Caco-2 (cell line): ENCODE results near the gene RTKN. TPM values are rescaled to one million over a fixed set of nuclear protein-coding genes. Genes with fewer than 3 reads are reported as not detected.
"Not testable (repeated sequence)": the region's sequence is repeated elsewhere in the genome, so short reads cannot be mapped to it uniquely, and the experiment has no call there.

Experiments
- BruUV-seq: library from RNA; stranded (reverse); fragments of 400-500 nt; replicated peaks from 2 replicates; lab custom pipeline; 2021; lab: Mats Ljungman, UMichigan
- CTCF ChIA-PET: fragments of 300-600 bp; sonication (Branson Sonifier 250); formaldehyde crosslinking; loops from one replicate; lab custom pipeline; 2022; ENCODE audit warnings: antibody characterized with exemption; lab: Charles Lee
- POLR2A ChIA-PET: fragments of 300-600 bp; sonication (Branson Sonifier 250); formaldehyde crosslinking; loops from one replicate; lab custom pipeline; 2022; ENCODE audit warnings: antibody characterized with exemption; lab: Charles Lee
- DNase-seq, 2 experiments: peaks; one replicate each; pipeline versions ENCODE4 v3.0.0 to v3.0.0-alpha.2; 2020 to 2022
- H3K27me3 ChIP-seq: replicated peaks from 2 replicates; pipeline ENCODE4 v1.6.0; 2011; ENCODE audit warnings: low read length; ENCODE audit not compliant: control insufficient read depth, insufficient read depth
- H3K36me3 ChIP-seq: 2 replicates; pipeline ENCODE4 v1.5.1; 2011; ENCODE audit warnings: low read length; ENCODE audit not compliant: control insufficient read depth, insufficient read depth
- H3K4me1 ChIP-seq: fragments of 250-450 bp; sonication (Bioruptor Pico); 2 replicates; pipeline ENCODE4 v1.5.1; 2020; ENCODE audit warnings: mild to moderate bottlenecking
- H3K4me3 ChIP-seq: 2 replicates; pipeline ENCODE4 v1.5.1; 2011; ENCODE audit warnings: low read depth, mild to moderate bottlenecking, control low read depth, low read length
- H3K9me3 ChIP-seq: fragments of 250-450 bp; sonication (Bioruptor Pico); 2 replicates; pipeline ENCODE4 v1.5.1; 2020; ENCODE audit warnings: mild to moderate bottlenecking, moderate library complexity
- H3K27ac Mint-ChIP-seq: one replicate; pipeline ENCODE4 v1.8.0; 2022; ENCODE audit warnings: mixed read lengths; ENCODE audit not compliant: unreplicated experiment
- H3K27me3 Mint-ChIP-seq: one replicate; pipeline ENCODE4 v1.8.0; 2022; ENCODE audit warnings: mixed read lengths; ENCODE audit not compliant: insufficient read depth, unreplicated experiment
- H3K36me3 Mint-ChIP-seq: one replicate; pipeline ENCODE4 v1.8.0; 2022; ENCODE audit warnings: mild to moderate bottlenecking, mixed read lengths; ENCODE audit not compliant: insufficient read depth, unreplicated experiment
- H3K4me1 Mint-ChIP-seq: one replicate; pipeline ENCODE4 v1.8.0; 2022; ENCODE audit warnings: low read depth, mixed read lengths; ENCODE audit not compliant: unreplicated experiment
- H3K4me3 Mint-ChIP-seq: one replicate; pipeline ENCODE4 v1.8.0; 2022; ENCODE audit warnings: mild to moderate bottlenecking, moderate library complexity, mixed read lengths; ENCODE audit not compliant: unreplicated experiment
- H3K9me3 Mint-ChIP-seq: one replicate; pipeline ENCODE4 v1.8.0; 2022; ENCODE audit warnings: mixed read lengths; ENCODE audit not compliant: unreplicated experiment
- intact Hi-C: fragments of 100-400 bp; cut with micrococcal nuclease; formaldehyde crosslinking; loops from one replicate; pipeline ENCODE4 v1.10.0; 2022; ENCODE audit not compliant: unreplicated experiment
- total RNA-seq: library from RNA; stranded (reverse); gene quantifications from 2 replicates; pipeline ENCODE4 v1.2.3, GENCODE V29; 2022
- TF ChIP-seq, protein P1 (sequence below), 2 experiments: fragments of 200-600 bp in 1 of 2; IDR thresholded peaks; 1 replicate in 1 of 2; 2 replicates in 1 of 2; pipeline versions ENCODE4 v1.5.1 to v1.8.0; 2011 to 2022; ENCODE audit warnings: antibody characterized with exemption in 1 of 2, control low read depth in 1 of 2, inconsistent platforms in 1 of 2, low read depth in 1 of 2, low read length in 1 of 2, mild to moderate bottlenecking in 1 of 2, moderate library complexity in 1 of 2; ENCODE audit not compliant: insufficient read depth in 1 of 2, severe bottlenecking in 1 of 2, unreplicated experiment in 1 of 2

Gene RTKN
- total RNA-seq, 1 experiment from 2014 or later: 123 TPM

DNA sequence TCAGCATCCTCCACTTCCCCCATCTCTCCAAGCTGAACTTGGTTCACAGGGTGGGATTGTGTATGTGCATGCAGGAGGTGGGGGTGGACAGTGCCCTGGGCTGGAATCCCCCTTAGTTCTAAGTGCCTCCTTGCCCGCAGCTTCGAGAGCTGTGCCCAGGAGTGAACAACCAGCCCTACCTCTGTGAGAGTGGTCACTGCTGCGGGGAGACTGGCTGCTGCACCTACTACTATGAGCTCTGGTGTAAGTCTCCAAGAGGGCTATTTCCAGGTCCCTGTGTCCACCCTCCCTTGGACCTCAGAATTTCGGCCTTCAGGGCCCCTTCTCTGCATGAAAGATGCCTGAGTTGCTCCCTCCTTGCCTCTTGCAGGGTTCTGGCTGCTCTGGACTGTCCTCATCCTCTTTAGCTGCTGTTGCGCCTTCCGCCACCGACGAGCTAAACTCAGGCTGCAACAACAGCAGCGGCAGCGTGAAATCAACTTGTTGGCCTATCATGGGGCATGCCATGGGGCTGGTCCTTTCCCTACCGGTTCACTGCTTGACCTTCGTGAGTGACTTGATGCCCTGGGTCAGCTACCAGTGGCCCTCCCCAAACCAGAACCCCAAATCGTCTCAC is 17.9 kb upstream of the RTKN start:
- H3K9me3 Mint-ChIP-seq, H3K4me1 ChIP-seq, DNase-seq, H3K9me3 ChIP-seq, H3K27me3 ChIP-seq, BruUV-seq, CTCF ChIA-PET, H3K36me3 ChIP-seq, H3K27me3 Mint-ChIP-seq: not testable (repeated sequence)
- H3K4me3 ChIP-seq: peak overlapping the region; percentile 45
- Mint-ChIP-seq H3K27ac (peak overlapping the region; percentile 74), H3K4me3 (peak overlapping the region; percentile 95), H3K36me3 (peaks cover 71% of the 10 kb centered on the region), H3K4me1 (peaks cover 37% of the 10 kb centered on the region)
- intact Hi-C loops: loop anchor here (2.0 kb wide), 1 partner anchor 47 kb away; the partner anchor contains the start of gene PCGF1
- POLR2A ChIA-PET: interaction anchor here (2.0 to 2.7 kb wide), 2 partner anchors 14 to 17 kb away, joined by 20 read pairs; partner anchors contain the start of gene MRPL53

DNA sequence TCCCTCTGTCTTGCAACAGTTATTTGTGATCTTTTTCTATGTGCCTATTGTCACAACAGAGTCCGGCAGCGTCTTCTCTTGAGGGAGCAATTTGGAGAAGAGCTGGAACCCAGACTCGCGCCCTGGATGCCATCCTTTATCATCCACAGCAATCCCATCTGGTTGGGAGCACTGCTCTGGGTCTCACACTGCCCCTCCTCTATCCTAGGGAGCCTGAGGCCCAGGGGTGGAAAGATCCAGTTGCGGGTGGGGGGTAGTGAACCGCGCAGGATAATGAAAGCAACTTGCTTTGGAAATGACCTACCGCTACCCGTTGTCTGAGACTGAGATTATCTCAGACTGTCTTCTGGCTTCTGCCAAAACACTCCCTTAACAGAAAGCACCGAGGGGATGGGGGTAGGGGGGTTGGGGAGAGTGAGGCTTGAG is 17.2 kb upstream of the RTKN start:
- peak overlapping the region; percentile 45 for H3K4me3 ChIP-seq
- peaks cover 4% of the 10 kb centered on the region for H3K36me3 ChIP-seq
- TF ChIP-seq, protein P1, sequence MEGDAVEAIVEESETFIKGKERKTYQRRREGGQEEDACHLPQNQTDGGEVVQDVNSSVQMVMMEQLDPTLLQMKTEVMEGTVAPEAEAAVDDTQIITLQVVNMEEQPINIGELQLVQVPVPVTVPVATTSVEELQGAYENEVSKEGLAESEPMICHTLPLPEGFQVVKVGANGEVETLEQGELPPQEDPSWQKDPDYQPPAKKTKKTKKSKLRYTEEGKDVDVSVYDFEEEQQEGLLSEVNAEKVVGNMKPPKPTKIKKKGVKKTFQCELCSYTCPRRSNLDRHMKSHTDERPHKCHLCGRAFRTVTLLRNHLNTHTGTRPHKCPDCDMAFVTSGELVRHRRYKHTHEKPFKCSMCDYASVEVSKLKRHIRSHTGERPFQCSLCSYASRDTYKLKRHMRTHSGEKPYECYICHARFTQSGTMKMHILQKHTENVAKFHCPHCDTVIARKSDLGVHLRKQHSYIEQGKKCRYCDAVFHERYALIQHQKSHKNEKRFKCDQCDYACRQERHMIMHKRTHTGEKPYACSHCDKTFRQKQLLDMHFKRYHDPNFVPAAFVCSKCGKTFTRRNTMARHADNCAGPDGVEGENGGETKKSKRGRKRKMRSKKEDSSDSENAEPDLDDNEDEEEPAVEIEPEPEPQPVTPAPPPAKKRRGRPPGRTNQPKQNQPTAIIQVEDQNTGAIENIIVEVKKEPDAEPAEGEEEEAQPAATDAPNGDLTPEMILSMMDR (IDR thresholded peaks at IDR 0.05; ENCODE audit: insufficient read depth in 1 of 2, low read depth in 1 of 2, low read length in 1 of 2, severe bottlenecking in 1 of 2, unreplicated experiment in 1 of 2): no peak
- Mint-ChIP-seq H3K27me3 (no peaks in the 10 kb centered on the region), H3K36me3 (peaks cover 71% of the 10 kb centered on the region), H3K4me3 (peak overlapping the region; percentile 95), H3K4me1 (peaks cover 41% of the 10 kb centered on the region), H3K9me3 (no peaks in the 10 kb centered on the region), H3K27ac (peak overlapping the region; percentile 74)
- CTCF ChIA-PET: interaction anchor here (0.5 to 1.6 kb wide), 7 partner anchors 8 to 68 kb away, joined by 3 to 8 read pairs (median 6); partner anchors contain the start of genes CCDC142, MRPL53 and TTC31
- POLR2A ChIA-PET: interaction anchor here (0.7 to 2.7 kb wide), 10 partner anchors 8 to 630 kb away, joined by 3 to 24 read pairs (median 6); partner anchors contain the start of genes AUP1, HTRA2, MRPL53 and STAMBP
- H3K4me1 ChIP-seq: peaks cover 10% of the 10 kb centered on the region; the same call in 1 of the 2 replicates
- H3K9me3 ChIP-seq: no peaks in the 10 kb centered on the region
- no peaks in the 10 kb centered on the region for H3K27me3 ChIP-seq
- BruUV-seq: no TSS peak
- DNase-seq: no peak
- intact Hi-C loops: loop anchor here (1.0 to 2.0 kb wide), 5 partner anchors 7 to 48 kb away; partner anchors contain the start of genes MRPL53, PCGF1 and TTC31

DNA sequence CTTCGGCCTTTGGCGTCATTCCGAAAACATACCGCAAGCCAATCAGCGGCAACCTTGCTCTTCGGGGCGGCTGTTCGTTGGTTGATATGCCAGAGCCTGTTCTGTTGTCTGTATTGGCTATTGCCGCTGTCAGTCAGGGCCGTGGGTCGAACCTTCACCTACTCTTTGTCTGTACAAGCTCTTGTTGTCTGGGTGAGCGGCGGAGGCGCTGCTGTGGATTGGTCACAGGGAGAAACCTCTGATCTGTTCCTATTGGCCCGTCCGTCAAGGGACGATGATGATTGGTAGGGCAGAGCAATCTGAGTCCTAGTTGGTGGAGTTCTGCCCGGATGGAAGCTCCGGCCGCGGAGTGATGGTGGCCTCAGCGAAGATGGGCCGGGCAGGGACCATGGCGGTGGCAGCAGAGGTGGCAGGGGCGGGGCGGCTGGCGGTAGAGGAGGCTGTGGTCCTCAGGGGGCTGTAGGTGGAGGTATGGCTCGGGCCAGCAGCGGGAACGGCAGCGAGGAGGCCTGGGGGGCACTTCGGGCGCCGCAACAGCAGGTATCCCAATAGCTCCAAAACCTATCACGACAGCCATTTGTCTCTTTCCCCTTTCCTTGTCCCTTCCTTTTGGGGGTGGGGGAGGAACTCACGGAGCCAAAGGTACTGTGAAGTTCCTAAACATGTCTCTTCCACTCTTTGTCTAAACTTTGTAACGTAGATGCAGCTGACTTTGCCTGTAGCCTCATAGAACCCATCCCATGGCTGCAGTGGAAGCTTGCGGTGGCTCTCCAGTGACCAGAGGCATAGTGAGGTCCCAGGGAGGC is 16.6 kb upstream of the RTKN start, which contains the start of gene WBP1:
Gene WBP1 (plus strand): TSS at position 307 of the 806 bp plus-strand sequence. CDS start 165 bp downstream, at position 472.
- intact Hi-C loops: loop anchor here (1.0 to 2.0 kb wide), 5 partner anchors 8 to 48 kb away; partner anchors contain the start of genes MRPL53, PCGF1 and TTC31
- Histone ChIP-seq H3K4me3 (peak within 1 kb of the TSS; percentile 65), H3K9me3 (no peaks in the 10 kb centered on the region), H3K4me1 (peaks cover 10% of the 10 kb centered on the region; the same call in 1 of the 2 replicates), H3K36me3 (peaks cover 4% of the 10 kb centered on the region), H3K27me3 (no peaks in the 10 kb centered on the region)
- Mint-ChIP-seq H3K27me3 (no peaks in the 10 kb centered on the region), H3K9me3 (no peaks in the 10 kb centered on the region), H3K27ac (peak within 1 kb of the TSS; percentile 74), H3K36me3 (peaks cover 69% of the 10 kb centered on the region), H3K4me3 (peak within 1 kb of the TSS; percentile 95), H3K4me1 (peaks cover 42% of the 10 kb centered on the region)
- TF ChIP-seq, protein P1 (IDR thresholded peaks at IDR 0.05; ENCODE audit: insufficient read depth in 1 of 2, low read depth in 1 of 2, low read length in 1 of 2, severe bottlenecking in 1 of 2, unreplicated experiment in 1 of 2): no peak
- DNase-seq: peak; percentile 100
- POLR2A ChIA-PET: interaction anchor here (0.7 to 2.7 kb wide), 11 partner anchors 9 to 630 kb away, joined by 3 to 24 read pairs (median 5); partner anchors contain the start of genes AUP1, HTRA2, MRPL53 and STAMBP
- CTCF ChIA-PET: interaction anchor here (0.5 to 1.6 kb wide), 9 partner anchors 8 to 67 kb away, joined by 3 to 8 read pairs (median 6); partner anchors contain the start of genes C2orf81, CCDC142, MRPL53 and TTC31
- TSS peak; percentile 58 for BruUV-seq
